HepG2 (cell line): ENCODE data around the gene ELP1. TPM values are rescaled to one million over a fixed set of nuclear protein-coding genes. Genes with fewer than 3 reads are reported as not detected.

ENCODE experiments used
- BRD4 ChIP-seq: sonication (generic); formaldehyde crosslinking; IDR thresholded peaks from 2 replicates; pipeline ENCODE4 v1.4.0; 2020; ENCODE audit warnings: missing genetic modification reagents
- CAMTA2 ChIP-seq: sonication (generic); formaldehyde crosslinking; IDR thresholded peaks from 2 replicates; pipeline ENCODE4 v1.4.0; 2020; ENCODE audit warnings: mild to moderate bottlenecking, missing genetic modification reagents, borderline replicate concordance
- DRAP1 ChIP-seq: IDR thresholded peaks from 2 replicates; pipeline ENCODE4 v1.6.1; 2016; ENCODE audit warnings: missing genetic modification reagents, missing compliant biosample characterization
- GATAD2A ChIP-seq: IDR thresholded peaks from 2 replicates; pipeline ENCODE4 v1.6.1; 2016
- GTF2F1 ChIP-seq: fragments of 150-350 bp; IDR thresholded peaks from 2 replicates; pipeline ENCODE4 v1.6.1; 2014; ENCODE audit warnings: low read length
- HMGXB3 ChIP-seq: sonication (generic); formaldehyde crosslinking; IDR thresholded peaks from 2 replicates; pipeline ENCODE4 v1.4.0; 2020; ENCODE audit warnings: missing genetic modification reagents, borderline replicate concordance
- ISL2 ChIP-seq: sonication (generic); formaldehyde crosslinking; IDR thresholded peaks from 2 replicates; pipeline ENCODE4 v1.5.0; 2020; ENCODE audit warnings: missing genetic modification reagents
- KMT2B ChIP-seq: IDR thresholded peaks from 2 replicates; pipeline ENCODE4 v1.6.1; 2016; ENCODE audit warnings: missing genetic modification reagents, missing compliant biosample characterization
- MED1 ChIP-seq: sonication (generic); formaldehyde crosslinking; IDR thresholded peaks from 2 replicates; pipeline ENCODE4 v1.4.0; 2020; ENCODE audit warnings: missing genetic modification reagents
- PAF1 ChIP-seq: IDR thresholded peaks from 2 replicates; pipeline ENCODE4 v1.6.1; 2016; ENCODE audit warnings: missing genetic modification reagents, missing compliant biosample characterization
- POLR2A ChIP-seq, 2 experiments: IDR thresholded peaks; 2 replicates each; pipeline ENCODE4 v1.6.1; 2011; ENCODE audit warnings: low read depth in 2 of 2, low read length in 2 of 2, mild to moderate bottlenecking in 1 of 2, moderate library complexity in 1 of 2; ENCODE audit not compliant: insufficient read depth in 1 of 2
- RBM22 ChIP-seq: fragments of 200-400 bp; formaldehyde crosslinking; optimal IDR thresholded peaks from 2 replicates; pipeline ENCODE3; 2017; ENCODE audit warnings: mild to moderate bottlenecking, low read length, moderate library complexity
- RXRA ChIP-seq: sonication (generic); formaldehyde crosslinking; IDR thresholded peaks from 2 replicates; pipeline ENCODE4 v1.5.1; 2020; ENCODE audit warnings: missing genetic modification reagents
- SALL1 ChIP-seq: sonication (generic); formaldehyde crosslinking; IDR thresholded peaks from 2 replicates; pipeline ENCODE4 v1.8.0; 2022; ENCODE audit warnings: mild to moderate bottlenecking, missing genetic modification reagents
- SMC3 ChIP-seq: IDR thresholded peaks from 2 replicates; pipeline ENCODE4 v1.6.1; 2011; ENCODE audit warnings: low read length, improper control_type of control experiment
- SOX13 ChIP-seq, 3 experiments: fragments of 450-650 bp in 1 of 3; sonication (generic) in 1 of 3; formaldehyde crosslinking in 1 of 3; IDR thresholded peaks in 2 of 3; conservative IDR thresholded peaks in 1 of 3; 2 replicates each; pipeline versions ENCODE4 v1.5.0 to v1.6.1; 2016 to 2020; ENCODE audit warnings: antibody characterized with exemption in 1 of 3, mild to moderate bottlenecking in 1 of 3, missing compliant biosample characterization in 1 of 3, missing genetic modification reagents in 1 of 3, moderate library complexity in 1 of 3
- ZMYM4 ChIP-seq: sonication (generic); formaldehyde crosslinking; IDR thresholded peaks from 2 replicates; pipeline ENCODE4 v1.8.1; 2023; ENCODE audit warnings: mild to moderate bottlenecking, missing genetic modification reagents
- ZNF7 ChIP-seq: IDR thresholded peaks from 2 replicates; pipeline ENCODE4 v1.6.1; 2016; ENCODE audit warnings: missing biosample characterization, missing genetic modification reagents
- ZNF770 ChIP-seq: sonication (generic); formaldehyde crosslinking; IDR thresholded peaks from 2 replicates; pipeline ENCODE4 v1.5.0; 2020; ENCODE audit warnings: mild to moderate bottlenecking, missing genetic modification reagents
- polyA plus RNA-seq, 8 experiments: library from polyadenylated mRNA; depleted of rRNA in 3 of 8; stranded (reverse) in 7 of 8; unstranded in 1 of 8; fragments of >200 nt; fragmentation: Illumina TruSeq in 4 of 8; extraction: Trizol in 4 of 8; gene quantifications; 2 replicates each; pipeline versions ENCODE4 v1.2.1 to v1.2.3, GENCODE V29; 2011 to 2016; ENCODE audit warnings: low read depth in 4 of 8, missing spikeins in 1 of 8, mixed read lengths in 1 of 8; ENCODE audit not compliant: insufficient read depth in 1 of 8
- total RNA-seq, 5 experiments: library from RNA; depleted of rRNA; stranded (reverse); fragments of >200 nt; fragmentation: Illumina TruSeq; extraction: Trizol; gene quantifications; 2 replicates each; pipeline ENCODE4 v1.2.3, GENCODE V29; 2016; ENCODE audit warnings: low read depth in 1 of 5
- TF ChIP-seq, protein P1 (sequence below): IDR thresholded peaks from 2 replicates; pipeline ENCODE4 v1.6.1; 2016
- TF ChIP-seq, protein P2 (sequence below): sonication (generic); formaldehyde crosslinking; IDR thresholded peaks from 2 replicates; pipeline ENCODE4 v1.4.0; 2020; ENCODE audit warnings: missing genetic modification reagents

Gene ELP1
- total and polyA plus RNA-seq, 2 of the 13 experiments (the other 11 are each of a cell fraction or from before 2014, with no cell fraction given), result 157 to 275 TPM

DNA sequence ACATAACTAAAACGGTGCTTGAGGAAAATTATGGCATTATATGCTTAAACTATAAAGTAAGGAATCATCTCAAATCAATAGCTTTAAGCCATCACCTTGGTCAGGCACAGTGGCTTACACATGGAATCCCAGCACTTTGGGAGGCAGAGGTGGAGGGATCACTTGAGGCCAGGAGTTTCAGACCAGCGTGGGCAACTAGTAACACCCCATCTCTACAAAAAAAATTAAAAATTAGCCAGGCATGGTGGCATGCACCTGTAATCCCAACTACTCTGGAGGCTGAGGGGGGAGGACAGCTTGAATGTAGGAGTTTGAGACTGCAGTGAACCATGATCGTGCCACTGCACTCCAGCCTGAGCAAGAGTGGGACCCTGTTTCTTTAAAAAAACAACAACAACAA lies 49.2 kb downstream of the ELP1 start (continued):
- TF ChIP-seq PAF1 (CRISPR knock-in tag), result peak; percentile 87; the same call in 1 of the 2 replicates
- TF ChIP-seq SMC3, result no peak
- peak; percentile 64 for TF ChIP-seq RBM22
- TF ChIP-seq ZMYM4 (CRISPR knock-in tag), result peak; percentile 41; the same call in 1 of the 2 replicates
- no peak for TF ChIP-seq CAMTA2 (CRISPR knock-in tag)
- TF ChIP-seq, protein P1, sequence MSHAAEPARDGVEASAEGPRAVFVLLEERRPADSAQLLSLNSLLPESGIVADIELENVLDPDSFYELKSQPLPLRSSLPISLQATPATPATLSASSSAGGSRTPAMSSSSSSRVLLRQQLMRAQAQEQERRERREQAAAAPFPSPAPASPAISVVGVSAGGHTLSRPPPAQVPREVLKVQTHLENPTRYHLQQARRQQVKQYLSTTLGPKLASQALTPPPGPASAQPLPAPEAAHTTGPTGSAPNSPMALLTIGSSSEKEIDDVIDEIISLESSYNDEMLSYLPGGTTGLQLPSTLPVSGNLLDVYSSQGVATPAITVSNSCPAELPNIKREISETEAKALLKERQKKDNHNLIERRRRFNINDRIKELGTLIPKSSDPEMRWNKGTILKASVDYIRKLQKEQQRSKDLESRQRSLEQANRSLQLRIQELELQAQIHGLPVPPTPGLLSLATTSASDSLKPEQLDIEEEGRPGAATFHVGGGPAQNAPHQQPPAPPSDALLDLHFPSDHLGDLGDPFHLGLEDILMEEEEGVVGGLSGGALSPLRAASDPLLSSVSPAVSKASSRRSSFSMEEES (CRISPR knock-in tag), result 0 out of 2 replicates have a peak, but pooled peaks have one; percentile 17
- 0 out of 2 replicates have a peak, but pooled peaks have one; percentile 31 for TF ChIP-seq DRAP1 (CRISPR knock-in tag)
- TF ChIP-seq ISL2 (CRISPR knock-in tag), result no peak
- TF ChIP-seq, protein P2, sequence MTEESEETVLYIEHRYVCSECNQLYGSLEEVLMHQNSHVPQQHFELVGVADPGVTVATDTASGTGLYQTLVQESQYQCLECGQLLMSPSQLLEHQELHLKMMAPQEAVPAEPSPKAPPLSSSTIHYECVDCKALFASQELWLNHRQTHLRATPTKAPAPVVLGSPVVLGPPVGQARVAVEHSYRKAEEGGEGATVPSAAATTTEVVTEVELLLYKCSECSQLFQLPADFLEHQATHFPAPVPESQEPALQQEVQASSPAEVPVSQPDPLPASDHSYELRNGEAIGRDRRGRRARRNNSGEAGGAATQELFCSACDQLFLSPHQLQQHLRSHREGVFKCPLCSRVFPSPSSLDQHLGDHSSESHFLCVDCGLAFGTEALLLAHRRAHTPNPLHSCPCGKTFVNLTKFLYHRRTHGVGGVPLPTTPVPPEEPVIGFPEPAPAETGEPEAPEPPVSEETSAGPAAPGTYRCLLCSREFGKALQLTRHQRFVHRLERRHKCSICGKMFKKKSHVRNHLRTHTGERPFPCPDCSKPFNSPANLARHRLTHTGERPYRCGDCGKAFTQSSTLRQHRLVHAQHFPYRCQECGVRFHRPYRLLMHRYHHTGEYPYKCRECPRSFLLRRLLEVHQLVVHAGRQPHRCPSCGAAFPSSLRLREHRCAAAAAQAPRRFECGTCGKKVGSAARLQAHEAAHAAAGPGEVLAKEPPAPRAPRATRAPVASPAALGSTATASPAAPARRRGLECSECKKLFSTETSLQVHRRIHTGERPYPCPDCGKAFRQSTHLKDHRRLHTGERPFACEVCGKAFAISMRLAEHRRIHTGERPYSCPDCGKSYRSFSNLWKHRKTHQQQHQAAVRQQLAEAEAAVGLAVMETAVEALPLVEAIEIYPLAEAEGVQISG (CRISPR knock-in tag), result peak; percentile 40
- no peak for TF ChIP-seq ZNF7
- TF ChIP-seq ZNF770 (CRISPR knock-in tag), result peak; percentile 94
- TF ChIP-seq KMT2B (CRISPR knock-in tag), result no peak
- TF ChIP-seq MED1 (CRISPR knock-in tag), result peak; percentile 51
- TF ChIP-seq POLR2A (IDR thresholded peaks at IDR 0.05; ENCODE audit: insufficient read depth in 1 of 2, low read depth in 2 of 2, low read length in 2 of 2), result peak; percentile 49 to 68; a peak in 3 of 4 replicates
- TF ChIP-seq GTF2F1, result no peak
- no peak for TF ChIP-seq SOX13 (IDR thresholded peaks at IDR 0.05)
- peak in 1 of 2 experiments; percentile 38; a peak in 1 of 4 replicates for TF ChIP-seq SOX13 (CRISPR knock-in tag; conservative IDR thresholded peaks at IDR 0.05 in 1 of 2, IDR thresholded peaks at IDR 0.05 in 1 of 2)
- TF ChIP-seq SALL1 (CRISPR knock-in tag), result peak; percentile 73
- TF ChIP-seq HMGXB3 (CRISPR knock-in tag), result no peak
- peak; percentile 73 for TF ChIP-seq BRD4 (CRISPR knock-in tag)
- peak; percentile 68; the same call in 1 of the 2 replicates for TF ChIP-seq GATAD2A (CRISPR knock-in tag)
- TF ChIP-seq RXRA (CRISPR knock-in tag), result peak; percentile 31; the same call in 1 of the 2 replicates
